ENCODE results near the gene GPR78. TPM values are rescaled to one million over a fixed set of nuclear protein-coding genes. Genes with fewer than 3 reads are reported as not detected.

Gene GPR78
- total RNA-seq, 2 donors from 2014 or later: 0.14 TPM; not detected in 1

GRCh38 chr4:8544282-8544681 lies 35.9 kb upstream of the GPR78 start:
- ATAC-seq (no peak), DNase-seq (no peak)
- intact Hi-C loops (cut with DNase I, micrococcal nuclease): loop anchor here in 1 of 2 donors (10.0 kb wide), 1 partner anchor 79 kb away; no protein-coding TSS in a partner anchor

DNA sequence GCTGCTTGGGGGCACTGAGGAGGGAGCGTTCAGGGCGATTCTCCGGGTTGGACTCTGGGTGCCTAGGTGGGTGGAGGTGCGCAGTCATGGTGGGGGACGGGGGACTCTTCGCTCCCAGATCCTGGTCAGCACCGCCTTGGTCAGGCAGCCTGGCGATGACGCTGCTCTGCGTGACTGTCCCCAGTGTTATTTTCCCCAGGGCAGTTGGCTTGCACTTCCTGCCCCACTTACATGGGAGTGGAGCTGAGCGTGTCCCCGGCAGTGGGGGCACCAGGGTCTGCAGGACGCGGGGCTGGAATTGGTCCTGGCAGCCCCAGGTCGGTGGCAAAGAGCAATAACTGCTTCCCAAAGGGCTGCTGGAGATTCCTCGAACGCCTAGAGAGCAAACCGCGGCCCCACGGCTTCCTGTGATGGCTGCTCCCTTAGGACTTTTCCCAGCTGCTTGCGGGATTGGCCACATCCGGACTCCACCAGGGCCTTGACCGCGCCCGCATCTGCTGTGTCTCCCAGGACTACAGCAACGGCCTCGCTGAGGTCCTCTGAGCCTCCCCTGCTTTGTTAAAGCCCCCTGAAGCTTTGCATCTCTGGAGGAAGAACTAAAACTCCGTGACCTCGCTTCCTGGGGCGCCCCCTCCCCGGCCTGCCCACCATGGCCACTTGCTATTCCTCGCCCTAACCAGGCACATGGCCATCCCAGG lies 35.3 kb upstream of the GPR78 start:
- ATAC-seq: no peak
- no peak for DNase-seq
- intact Hi-C loops (cut with DNase I, micrococcal nuclease): loop anchor here in 1 of 2 donors (10.0 kb wide), 1 partner anchor 80 kb away; no protein-coding TSS in a partner anchor

DNA sequence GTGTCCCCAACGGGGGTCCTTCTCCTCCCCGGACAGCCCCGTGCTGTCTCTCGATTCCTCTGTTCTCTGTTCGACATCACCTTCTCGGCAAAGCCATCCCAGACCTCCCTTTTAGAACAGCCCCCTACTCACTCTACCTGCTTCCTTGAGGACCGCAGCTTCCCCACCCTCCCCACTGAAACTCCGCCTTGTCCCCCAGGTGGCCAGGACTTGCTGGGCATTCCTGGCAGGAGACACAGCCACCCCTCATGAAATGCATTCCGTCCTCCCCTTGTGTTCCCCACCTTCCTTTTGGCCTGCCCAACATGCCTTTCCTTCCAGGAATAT lies 34.8 kb upstream of the GPR78 start:
- intact Hi-C loops (cut with DNase I, micrococcal nuclease): loop anchor here in 1 of 2 donors (10.0 kb wide), 1 partner anchor 81 kb away; no protein-coding TSS in a partner anchor
- DNase-seq: no peak
- no peak for ATAC-seq

DNA sequence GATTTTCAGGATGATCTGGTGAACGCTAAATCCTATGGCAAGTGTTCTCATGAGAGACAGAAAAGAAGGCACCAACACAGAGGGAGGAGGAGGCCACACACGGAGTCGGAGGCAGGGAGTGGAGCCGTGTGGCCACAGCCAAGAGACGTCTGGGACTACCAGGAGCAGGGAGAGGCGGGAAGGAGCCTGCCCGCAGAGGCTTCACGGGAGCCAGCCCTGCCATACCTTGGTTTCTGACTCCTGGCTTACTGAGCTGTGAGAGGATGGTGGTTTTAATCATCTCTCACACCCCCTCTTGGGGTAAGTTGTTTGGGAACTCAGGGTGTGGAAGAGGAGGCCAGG lies 33.5 kb upstream of the GPR78 start:
- intact Hi-C loops (cut with DNase I, micrococcal nuclease): loop anchor here in 1 of 2 donors (10.0 kb wide), 1 partner anchor 82 kb away; no protein-coding TSS in a partner anchor
- DNase-seq: no peak
- no peak for ATAC-seq

- DNase-seq (peak in 1 of 2 donors; percentile 5), ATAC-seq (peak; percentile 44)
- intact Hi-C loops (cut with DNase I, micrococcal nuclease): loop anchor here in 1 of 2 donors (10.0 kb wide), 1 partner anchor 83 kb away; no protein-coding TSS in a partner anchor
These were observed 32.9 kb upstream of the GPR78 start for GRCh38 chr4:8547108-8547911.

DNA sequence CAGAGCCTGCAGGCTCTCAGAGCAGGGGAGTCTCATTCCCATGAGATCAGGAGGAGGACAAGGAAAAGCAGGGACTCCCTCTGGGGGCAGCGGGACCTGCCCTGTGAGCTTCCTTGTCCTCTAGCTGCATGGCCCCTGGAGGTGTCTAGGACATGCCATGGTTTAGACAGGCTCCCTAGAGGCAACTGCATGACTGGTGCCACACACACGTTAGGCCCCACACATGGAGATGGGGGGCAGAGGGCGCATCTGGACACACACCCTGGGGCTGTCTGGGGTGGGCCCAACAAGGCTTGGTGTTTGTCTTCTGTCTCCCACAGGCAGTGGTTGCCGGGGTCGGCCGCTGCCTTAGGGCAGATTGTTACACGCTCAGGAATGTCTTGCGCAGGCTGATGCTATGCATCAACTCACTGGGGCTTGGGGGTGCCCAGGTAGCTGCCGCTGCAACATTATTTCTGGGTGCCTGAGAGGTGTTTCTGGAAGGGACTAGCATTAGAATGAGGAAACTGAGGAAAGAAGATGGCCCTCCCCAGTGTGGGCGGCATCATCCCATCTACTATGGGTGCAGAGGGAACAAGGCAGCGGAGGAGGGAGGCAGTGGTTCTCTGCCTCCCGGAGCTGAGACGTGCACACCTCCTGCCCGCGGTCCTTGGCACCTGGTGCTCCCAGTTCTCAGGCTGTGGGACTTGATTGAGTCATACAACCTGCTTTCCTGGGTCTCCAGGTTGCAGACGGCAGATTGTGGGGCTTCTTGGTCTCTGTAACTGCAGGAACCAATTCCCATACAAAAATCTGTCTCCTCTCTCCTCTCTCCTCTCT lies 32.1 kb upstream of the GPR78 start:
- no peak for ATAC-seq
- intact Hi-C loops (cut with DNase I, micrococcal nuclease): loop anchor here in 1 of 2 donors (10.0 kb wide), 1 partner anchor 83 kb away; no protein-coding TSS in a partner anchor
- DNase-seq: peak in 1 of 2 donors; percentile 14

- intact Hi-C loops (cut with DNase I, micrococcal nuclease): loop anchor here in 1 of 2 donors (10.0 kb wide), 1 partner anchor 84 kb away; no protein-coding TSS in a partner anchor
- no peak for DNase-seq
These were observed 31.4 kb upstream of the GPR78 start for GRCh38 chr4:8548731-8549351.

DNA sequence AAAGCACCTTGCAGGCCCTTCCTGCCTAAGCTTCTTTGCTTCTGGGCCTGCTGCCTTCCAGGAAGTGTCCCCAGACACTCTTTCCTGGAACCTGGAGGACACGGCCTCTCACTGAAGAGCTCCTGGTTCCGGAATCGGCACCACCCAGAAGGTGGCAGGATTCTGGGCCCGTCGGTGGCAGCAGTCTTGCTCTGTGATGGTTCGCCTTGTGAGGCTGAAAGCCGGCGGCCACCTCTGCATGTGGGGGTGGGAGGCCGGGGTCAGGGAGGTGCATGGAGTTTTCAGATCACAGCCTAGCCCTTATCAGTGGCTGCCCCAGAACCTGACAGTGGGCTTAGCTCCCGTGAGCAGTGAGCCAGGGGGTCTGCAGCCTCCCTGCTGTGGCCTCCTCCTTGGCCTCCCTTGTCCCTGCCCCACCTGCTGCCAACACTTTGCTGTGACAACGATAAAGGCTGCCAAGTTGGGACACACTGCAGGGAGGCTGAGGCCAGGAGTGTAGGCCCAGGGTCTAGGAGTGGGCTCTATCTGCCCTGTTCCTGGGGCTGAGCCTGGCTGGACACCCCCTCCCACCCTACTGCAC lies 30.8 kb upstream of the GPR78 start:
- ATAC-seq (no peak), DNase-seq (no peak)
- intact Hi-C loops (cut with DNase I, micrococcal nuclease): loop anchor here in 1 of 2 donors (10.0 kb wide), 1 partner anchor 85 kb away; no protein-coding TSS in a partner anchor

More at GRCh38 chr4:8548731-8549351, 31.4 kb upstream of the GPR78 start:
- no peak for ATAC-seq

DNA sequence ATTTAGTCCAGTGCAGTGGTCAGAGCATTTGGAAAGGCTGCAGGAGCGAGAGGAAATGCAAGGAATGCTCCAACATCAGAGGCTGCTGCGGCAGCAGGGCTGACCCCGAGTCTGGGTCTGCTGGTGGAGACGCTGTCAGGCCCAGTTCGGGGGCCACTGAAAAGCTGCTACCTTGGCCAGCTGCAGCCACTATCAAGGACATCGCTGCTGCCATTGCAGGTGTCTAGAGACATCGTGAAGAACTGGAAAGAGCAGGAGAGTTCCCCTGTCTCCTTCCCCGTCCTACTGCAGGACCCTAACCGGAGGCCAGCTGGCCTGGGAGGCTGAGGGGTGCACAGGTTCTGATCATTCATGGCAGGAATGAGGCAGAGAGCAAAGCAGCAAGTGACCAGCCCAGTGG lies 29.5 kb upstream of the GPR78 start:
- intact Hi-C loops (cut with DNase I, micrococcal nuclease): no loop called here
- no peak for ATAC-seq
- no peak for DNase-seq

- ATAC-seq (no peak), DNase-seq (no peak)
- intact Hi-C loops (cut with DNase I, micrococcal nuclease): no loop called here
These were observed 28.2 kb upstream of the GPR78 start for GRCh38 chr4:8552024-8552423.

DNA sequence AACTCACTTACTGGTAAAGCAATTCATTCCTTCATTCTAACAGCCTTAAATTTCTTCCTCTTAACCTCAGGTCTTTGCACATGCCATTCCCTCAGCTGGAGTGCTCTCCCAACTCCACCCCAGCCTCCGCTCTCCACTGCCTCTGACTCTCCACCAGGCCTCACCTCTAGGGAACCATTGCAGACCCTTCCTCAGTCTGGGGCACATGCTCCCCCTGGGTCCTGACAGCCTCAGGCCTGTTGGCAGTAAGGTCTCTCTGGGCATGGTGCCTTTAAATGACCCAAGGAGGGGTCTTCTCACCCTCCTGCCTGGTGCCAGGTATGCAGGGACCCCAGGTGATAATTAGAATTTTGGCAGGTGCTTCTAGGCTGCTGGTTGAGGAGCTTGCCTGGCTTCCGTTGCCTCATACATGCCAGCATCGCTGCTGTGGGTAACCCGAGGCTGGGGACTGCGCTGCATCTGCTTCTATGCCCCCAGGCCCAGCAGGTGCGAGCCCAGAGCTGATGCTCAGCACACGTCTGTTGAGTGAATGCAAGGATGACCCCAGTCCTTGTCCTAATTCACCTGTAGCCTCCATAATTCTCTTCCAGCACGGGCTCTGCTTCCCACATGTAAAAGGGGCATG lies 27.5 kb upstream of the GPR78 start:
- DNase-seq (no peak), ATAC-seq (no peak)
- intact Hi-C loops (cut with DNase I, micrococcal nuclease): no loop called here

DNA sequence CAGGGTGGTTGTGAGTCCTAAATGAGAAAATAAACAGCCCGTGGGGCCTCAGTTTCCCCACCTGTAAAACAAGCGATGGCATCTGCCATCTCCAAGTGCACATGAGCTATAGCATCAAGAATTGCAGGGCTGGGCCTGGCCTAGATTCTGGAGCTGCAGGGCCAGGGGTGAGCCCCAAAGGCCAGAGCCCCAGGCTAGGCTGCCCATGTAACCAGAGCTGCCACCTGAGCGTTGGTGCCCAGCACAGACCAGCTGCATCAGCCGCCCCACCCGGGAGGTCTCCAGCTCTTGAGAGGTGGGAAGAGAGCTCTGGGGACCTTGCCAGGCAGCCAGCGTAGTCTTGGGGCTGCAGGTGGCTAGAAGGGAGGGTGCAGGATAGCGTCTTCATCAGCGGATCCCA lies 27.0 kb upstream of the GPR78 start:
- DNase-seq: no peak
- intact Hi-C loops (cut with DNase I, micrococcal nuclease): no loop called here
- no peak for ATAC-seq

DNA sequence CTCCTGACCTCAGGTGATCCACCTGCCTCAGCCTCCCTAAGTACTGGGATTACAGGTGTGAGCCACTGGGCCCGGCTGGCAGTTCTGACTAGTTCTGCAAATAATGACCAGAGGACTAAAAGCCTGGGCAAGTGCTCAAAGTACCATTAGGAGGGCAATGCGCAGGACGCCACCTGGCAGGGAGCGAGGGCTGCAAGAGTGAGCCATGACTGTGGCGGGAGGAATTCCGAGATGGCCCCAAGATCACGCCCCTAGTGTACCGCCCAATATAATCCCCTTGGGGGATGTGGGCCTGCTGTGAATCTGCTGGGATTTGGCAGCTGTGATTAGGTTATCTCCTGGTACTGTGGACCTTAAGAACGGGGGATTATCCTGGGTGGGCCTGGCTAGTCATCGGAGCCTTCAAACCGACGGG lies 26.2 kb upstream of the GPR78 start:
- ATAC-seq: no peak
- intact Hi-C loops (cut with DNase I, micrococcal nuclease): no loop called here

GRCh38 chr4:8554555-8555100 lies 25.6 kb upstream of the GPR78 start:
- DNase-seq (no peak), ATAC-seq (no peak)
- intact Hi-C loops (cut with DNase I, micrococcal nuclease): no loop called here

More for the DNA sequence above, 26.2 kb upstream of the GPR78 start:
- DNase-seq: no peak

DNA sequence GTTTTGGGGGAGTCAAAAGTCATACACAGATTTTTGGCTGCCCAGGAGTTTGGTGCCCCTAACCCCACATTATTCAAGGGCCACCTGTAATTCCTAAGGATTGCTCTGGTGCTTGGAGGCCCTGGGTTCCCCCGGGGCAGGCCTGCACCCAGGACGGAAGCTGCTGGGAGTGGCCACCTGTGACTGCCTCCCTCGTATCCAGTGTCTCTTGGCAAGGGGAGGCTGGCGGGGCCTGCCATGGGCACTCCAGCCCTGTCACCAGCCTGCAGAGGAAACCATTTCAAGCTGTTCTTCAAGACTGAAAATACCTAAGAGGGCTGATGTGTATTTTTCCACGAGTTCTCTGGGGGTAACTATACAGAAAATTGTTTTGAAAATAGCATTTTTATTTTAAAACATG lies 24.5 kb upstream of the GPR78 start:
- ATAC-seq: no peak

GRCh38 chr4:8556341-8557150 lies 23.6 kb upstream of the GPR78 start:
- intact Hi-C loops (cut with DNase I, micrococcal nuclease): no loop called here
- no peak for ATAC-seq
- DNase-seq: peak in 1 of 2 donors; percentile 15

More for the DNA sequence above, 24.5 kb upstream of the GPR78 start:
- DNase-seq: peak in 1 of 2 donors; percentile 0
- intact Hi-C loops (cut with DNase I, micrococcal nuclease): no loop called here

Data from left colon (tissue), 2 donors.